Neural progenitor cell (in vitro differentiated cells): ENCODE measurements around the gene NPW.

Source experiments
- EZH2 ChIP-seq: fragments of 200-600 bp; sonication (generic); IDR thresholded peaks from 2 replicates; pipeline ENCODE4 v1.6.1; 2017; ENCODE audit warnings: antibody characterized with exemption, mild to moderate bottlenecking, moderate library complexity
- TF ChIP-seq, protein P1 (sequence below): fragments of 200-600 bp; sonication (generic); IDR thresholded peaks from 2 replicates; pipeline ENCODE4 v1.5.1; 2017; ENCODE audit warnings: antibody characterized with exemption, mild to moderate bottlenecking

DNA sequence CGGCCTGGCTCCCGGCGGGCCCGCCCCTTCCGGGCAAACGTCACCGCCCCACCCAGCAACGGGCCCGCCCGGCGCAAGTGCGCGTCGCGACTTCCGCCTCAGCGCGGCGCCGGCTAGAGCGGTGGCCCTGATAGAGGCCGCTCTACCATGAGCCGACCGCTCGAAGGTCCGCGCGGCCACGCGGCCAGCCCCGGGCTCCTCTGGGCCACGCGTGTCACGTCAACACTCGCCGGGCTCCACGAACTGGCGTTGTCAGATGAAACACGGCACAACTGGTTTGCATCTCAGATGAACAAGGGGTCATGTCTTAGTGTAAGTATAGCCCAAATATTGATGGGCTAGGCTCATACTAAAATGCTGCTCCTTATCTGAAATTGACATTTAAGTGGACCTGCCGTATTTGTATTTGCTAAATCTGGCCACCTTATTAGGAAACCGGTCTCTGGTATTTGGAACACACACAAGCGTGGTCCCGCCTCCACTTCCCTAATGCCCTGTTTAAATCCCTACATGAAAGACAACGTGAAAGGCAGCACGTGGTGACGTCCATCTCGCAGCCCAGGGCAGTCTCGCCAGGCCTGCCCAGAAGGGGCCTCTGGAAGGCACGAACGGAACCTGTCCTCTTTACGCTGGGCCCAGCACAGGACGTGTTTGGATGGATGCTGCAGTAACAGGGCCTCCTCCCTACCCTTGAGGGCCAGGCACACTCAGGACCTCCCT lies 9.6 kb upstream of the NPW start, which contains the start of gene ZNF598:
- no peak for TF ChIP-seq EZH2
- TF ChIP-seq, protein P1, sequence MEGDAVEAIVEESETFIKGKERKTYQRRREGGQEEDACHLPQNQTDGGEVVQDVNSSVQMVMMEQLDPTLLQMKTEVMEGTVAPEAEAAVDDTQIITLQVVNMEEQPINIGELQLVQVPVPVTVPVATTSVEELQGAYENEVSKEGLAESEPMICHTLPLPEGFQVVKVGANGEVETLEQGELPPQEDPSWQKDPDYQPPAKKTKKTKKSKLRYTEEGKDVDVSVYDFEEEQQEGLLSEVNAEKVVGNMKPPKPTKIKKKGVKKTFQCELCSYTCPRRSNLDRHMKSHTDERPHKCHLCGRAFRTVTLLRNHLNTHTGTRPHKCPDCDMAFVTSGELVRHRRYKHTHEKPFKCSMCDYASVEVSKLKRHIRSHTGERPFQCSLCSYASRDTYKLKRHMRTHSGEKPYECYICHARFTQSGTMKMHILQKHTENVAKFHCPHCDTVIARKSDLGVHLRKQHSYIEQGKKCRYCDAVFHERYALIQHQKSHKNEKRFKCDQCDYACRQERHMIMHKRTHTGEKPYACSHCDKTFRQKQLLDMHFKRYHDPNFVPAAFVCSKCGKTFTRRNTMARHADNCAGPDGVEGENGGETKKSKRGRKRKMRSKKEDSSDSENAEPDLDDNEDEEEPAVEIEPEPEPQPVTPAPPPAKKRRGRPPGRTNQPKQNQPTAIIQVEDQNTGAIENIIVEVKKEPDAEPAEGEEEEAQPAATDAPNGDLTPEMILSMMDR = no peak
